Femur (tissue), 1 donor: ENCODE data around the gene SPART.
"Not testable (repeated sequence)": the region's sequence is repeated elsewhere in the genome, so short reads cannot be mapped to it uniquely, and the experiment has no call there.

Source experiments
- DNase-seq: peaks from one replicate; pipeline ENCODE4 v3.0.0-alpha.2; 2017

SPART gene

DNA sequence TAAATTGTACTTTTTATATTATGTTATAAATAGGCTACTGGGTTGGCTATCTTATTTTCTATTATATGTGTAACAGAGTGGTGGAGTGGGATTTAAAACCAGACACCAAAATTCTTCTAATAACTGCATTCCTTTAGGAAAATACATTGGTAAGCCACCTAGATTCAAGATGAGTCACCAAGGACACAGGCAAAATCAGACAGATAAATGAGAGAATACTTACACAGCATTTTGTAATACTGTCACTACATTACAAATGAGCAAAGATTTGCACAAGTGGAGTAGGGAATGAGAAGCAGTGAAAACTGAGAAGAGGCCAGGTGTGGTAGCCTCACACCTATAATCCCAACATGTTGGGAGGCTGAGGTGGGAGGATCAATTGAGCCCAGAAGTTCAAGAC is 6.2 kb upstream of the SPART start:
- no peak for DNase-seq

DNA sequence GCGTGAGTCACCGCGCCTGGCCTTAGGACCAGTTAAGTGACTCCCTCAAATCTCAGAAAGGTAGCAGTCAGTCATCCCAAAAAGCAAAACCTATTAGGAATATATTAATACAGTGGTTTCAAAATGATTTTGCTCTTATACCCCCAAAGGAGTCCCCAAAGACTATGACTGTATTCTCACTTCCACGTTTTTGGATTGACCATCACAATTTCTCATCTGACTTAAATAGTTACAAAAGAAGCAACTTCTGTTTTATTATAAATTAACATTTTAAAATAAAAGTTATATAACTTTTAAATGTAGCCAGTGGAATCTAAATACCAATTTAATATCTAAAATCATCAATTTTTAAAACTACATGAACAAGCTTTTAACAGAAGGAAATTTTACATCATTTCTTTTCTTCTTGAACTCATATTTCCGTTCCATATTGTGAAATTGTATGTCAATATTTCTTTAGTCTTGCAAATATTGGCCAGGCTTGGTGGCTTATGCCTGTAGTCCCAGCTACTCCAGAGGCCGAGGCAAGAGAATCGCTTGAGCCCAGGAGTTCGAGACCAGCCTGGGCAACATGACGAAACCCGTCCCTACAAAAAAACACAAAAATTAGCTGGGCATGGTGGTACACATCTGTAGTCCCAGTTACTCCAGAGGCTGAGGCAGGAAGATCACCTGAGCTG is 1.5 kb upstream of the SPART start:
- no peak for DNase-seq

DNA sequence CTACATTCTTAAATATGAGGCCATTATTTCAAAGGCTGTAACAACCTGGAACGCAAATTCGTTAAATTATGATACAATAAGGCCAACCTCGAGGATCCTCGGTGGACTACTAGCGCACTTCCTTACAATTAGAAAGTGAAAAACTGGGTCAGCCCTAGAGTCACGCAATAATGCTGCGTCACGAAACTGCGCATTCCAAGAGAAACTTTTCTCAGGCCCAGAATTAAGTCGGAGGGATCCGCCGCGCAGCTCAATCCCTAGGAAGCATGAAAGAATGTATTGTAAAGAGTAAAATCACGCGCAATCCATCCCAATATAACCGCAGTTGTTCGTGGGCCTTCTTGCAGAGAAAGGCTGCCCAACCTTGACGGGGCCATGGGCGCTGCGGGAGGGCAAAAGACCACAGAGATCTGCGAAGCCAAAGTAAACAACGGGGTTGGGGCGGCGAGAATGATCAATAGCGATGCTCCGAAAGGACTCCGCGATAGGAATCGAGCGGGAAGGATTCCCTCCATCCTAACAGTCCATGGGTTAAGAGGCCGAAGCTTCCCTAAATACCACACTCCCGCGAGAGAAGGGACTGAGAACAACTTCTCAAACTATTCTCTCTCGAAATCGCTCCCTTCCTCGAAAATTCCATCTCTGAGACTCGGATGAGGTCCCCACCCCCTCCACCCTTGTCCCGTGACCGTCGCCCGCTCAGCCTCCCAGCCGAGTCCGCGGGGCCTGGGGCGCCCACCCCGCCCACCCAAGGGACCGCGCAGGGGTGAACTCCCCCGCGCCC is 564 bp downstream of the SPART start:
- peak; percentile 87 for DNase-seq

DNA sequence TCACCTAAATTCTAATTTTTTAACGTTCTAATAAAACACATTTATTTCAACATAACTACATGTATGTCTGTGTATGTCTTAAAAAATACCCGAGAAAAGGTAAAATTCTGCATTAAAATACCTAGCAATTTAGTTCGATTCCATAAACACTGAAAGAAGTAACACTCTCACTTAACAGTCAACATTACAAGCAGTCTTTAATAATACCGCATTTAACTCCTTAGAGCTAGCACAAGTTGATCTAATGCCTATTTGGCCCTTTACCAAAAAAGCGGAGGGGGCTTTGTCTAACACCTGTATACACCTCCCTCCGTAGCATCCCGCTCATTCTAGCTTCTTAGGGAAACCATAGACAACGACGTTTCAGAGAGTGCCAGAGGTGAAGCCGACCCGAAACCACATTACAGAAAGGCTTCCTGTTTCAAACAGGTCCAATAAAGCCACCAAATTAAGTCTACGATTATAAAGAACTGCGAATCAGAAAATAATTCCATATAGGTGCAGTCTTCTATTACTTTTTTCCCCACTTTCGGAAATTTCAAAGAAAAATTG is 1.2 kb downstream of the SPART start:
- DNase-seq = no peak

DNA sequence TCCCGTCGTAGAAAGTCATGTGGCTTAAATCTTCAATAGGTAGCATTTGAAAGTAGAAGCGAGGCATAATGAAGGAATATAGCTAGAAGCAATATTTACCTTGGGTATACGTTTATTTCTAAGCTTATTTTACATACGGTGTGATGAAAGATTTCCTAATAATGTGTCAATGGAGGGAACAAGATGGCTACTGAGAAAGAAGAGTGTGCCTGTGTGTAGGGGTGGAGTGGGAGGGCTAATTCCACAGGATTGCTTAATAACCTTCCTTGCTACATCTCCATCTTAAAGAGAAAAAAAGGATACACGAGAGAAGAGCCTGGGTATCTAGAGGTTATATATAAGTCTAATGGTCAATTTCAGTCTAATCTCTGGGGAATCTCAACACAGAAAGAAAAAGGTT is 2.0 kb downstream of the SPART start:
- DNase-seq = no peak

DNA sequence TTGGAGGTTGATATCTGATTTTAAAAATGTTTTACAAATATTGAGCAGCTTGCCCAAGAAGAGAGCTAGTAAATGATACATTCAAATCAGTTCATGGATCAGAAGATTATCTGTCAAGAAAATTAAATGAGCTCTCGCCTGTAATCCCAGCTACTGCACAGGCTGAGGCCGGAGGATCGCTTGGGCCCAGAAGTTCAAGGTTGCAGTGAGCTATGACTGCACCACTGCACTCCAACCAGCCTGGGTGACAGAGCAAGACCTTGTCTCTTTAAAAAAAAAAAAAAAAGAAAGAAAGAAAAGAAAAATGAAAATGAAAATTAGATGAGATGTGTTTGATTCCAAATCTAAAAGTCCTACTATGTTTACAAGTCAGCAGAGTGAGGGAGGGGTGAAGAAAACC is 2.4 kb downstream of the SPART start:
- no peak for DNase-seq

DNA sequence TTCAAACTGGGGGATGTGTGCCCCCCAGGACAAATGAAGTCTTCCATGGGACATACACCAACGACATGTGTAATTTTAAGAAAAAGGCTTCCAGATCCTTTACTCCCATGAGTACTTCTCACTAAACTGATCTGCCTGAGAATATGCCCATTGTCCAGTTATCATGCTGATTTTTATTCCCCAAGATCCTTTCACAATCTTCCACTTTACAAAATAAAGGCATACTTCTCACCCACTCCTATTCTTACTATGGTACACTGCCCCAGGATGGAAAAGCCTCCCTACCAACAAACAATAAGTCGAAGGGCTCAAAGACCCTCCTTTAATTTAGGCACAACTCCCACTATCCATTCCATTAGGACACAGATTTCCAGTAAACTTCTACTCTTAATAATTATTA is 3.5 kb downstream of the SPART start:
- DNase-seq = no peak

DNA sequence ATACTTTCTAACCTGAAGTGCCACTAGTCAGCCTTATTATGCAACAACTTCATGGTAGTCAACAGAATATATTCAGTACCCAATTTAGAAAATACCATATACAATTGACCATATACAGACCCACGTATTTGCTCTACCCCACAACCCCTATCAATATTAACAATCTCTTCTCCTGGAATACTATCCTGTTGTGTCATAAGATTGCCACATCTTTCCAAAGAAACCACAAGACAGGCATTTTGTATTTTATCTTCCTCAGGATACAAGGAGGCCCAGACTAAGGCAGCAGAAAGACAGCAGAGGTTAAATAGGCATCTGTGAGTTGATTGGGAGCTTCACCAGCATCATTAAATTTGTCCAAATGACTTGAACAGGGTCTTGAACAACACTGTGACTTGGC is 4.5 kb downstream of the SPART start:
- no peak for DNase-seq

DNA sequence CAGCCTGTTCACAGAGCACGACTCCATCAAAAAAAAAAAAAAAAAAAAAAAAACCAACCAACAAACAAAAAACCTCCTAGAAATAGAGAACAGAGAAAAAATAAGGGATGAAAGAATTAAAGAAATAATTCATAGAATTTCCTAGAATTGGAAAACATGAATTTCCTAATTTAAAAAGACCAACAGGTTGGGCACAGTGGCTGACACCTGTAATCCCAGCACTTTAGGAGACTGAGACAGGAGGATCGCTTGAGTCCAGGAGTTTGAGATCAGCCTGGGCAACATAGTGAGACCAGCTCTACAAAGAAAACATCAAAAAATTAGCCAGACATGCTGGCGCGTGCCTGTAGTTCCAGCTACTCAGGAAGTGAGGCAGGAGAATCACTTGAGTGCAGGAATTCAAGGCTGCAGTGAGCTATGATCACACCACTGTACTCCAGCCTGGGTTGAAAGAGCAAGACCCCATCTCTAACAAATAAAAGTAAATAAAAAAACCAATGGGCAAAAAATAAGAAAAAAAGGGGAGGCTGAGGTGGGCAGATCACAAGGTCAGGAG is 6.5 kb downstream of the SPART start:
- no peak for DNase-seq

DNA sequence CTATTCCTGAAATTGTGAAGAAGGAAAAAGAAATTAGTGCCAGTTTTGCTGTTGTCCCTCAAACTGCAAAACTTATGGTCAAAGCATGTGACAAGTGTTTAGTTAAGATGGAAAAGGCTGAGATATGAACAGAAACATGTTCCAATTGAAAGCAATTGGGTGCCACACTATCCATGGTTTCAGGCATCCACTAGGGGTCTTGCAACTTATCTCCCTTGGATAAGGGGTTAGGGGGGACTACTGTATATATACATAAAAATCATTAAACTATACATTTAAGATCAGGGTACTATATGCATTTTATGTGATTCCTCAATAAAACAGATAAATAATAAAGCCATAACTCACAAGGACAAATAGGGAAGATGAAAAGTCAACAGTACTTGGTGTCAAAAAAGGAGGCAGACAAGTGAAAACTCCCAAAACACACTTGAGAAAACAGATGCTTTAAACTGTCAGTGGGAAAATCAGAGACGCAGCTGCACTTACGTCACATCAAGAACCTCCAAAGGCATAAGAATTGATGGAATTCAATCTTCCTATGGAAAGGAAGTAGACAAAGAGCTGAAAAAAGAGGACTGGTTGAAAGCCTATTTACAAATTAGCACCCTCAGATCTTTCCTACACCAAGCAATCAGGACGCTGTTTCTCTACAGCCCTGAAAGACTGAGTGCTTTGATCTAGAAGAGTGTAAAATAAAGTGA is 8.1 kb downstream of the SPART start:
- no peak for DNase-seq

DNA sequence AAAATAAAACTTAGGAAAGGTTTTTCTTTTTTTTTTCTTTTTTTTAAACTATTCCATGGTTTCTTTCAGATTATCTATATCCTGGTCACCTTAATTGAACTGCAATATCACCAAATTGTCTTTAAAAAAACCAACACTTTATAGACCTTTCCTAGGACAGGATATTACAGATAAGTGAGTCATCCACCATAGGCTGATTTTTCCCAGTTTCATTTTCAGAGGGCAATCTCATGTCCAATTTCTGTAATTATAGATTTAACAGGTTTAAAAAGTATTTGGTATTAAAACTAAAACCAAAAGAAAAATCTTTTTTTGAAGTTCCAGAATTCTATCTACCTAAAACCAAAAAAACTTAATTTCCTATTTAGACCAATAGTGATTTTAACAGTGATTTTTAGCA is 13.2 kb downstream of the SPART start:
- DNase-seq = no peak

DNA sequence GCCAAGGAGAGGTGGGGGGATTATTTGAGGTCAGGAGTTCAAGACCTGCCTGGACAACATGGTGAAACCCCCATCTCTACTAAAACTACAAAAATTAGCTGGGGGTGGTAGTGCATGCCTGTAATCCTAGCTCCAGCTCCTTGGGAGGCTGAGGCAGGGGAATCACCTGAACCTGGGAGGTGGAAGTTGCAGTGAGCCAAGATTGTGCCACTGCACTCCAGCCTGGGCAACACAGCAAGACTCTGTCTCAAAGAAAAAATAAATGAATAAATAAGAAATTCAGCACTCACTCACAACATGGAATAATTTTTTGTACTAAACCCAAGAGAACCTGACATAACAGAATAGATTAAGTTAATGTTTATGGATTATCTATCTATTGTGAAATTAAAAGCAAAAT is 13.9 kb downstream of the SPART start:
- DNase-seq = not testable (repeated sequence)

DNA sequence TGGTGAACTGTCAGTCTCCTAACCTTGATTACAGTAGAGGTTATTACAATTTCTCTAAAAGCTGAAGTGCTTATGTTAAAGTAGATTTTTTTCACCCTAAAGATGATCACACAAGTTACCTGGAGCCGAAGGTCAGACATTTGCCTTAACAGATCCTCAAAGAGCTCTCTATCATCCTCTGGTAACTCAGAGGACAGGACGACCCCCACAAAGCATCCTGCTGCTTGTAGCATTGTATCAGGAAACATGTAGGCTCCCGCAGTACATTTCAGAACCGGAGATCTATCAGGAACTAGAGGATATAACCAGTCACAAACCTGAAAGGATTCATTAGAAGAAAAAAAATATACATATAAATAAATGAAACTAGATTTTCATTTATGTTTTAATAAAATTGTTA is 14.9 kb downstream of the SPART start:
- no peak for DNase-seq

DNA sequence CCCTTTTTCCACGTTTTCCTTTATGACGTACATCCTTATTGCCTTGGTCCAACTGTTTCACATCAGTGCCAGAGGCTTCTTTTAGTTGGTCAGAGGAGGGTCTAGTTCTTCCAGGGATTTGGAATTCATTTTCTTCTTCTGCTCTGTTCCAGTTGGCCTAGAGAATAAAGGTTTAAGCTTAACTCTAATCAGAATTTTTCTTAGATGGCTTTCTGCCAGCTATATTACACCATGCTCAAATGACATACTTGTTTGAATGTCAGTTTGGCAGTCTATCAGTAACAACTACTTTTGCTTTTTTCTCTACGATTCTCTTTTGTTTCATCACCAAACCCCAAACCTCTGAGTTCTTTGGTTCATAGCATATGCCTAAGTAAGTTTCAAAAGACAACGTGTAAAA is 16.8 kb downstream of the SPART start:
- DNase-seq = no peak

DNA sequence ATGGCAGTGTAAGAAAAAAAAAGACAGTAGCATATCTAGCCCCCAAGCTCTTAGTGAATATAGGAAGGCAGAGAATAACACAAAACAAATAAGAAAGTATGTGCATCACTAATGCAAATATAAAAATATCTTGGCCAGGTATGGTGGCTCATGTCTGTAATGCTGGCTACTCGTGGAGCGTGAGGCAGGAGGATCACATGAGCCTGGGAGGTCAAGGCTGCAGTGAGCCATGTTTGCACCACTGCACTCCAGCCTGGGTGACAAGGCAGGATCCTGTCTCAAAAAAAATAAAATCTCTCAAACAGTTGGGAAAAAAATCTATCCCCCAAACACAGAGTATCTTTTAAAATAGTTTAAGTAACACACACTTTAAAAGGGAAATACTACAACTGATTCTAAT is 17.4 kb downstream of the SPART start:
- DNase-seq = no peak

DNA sequence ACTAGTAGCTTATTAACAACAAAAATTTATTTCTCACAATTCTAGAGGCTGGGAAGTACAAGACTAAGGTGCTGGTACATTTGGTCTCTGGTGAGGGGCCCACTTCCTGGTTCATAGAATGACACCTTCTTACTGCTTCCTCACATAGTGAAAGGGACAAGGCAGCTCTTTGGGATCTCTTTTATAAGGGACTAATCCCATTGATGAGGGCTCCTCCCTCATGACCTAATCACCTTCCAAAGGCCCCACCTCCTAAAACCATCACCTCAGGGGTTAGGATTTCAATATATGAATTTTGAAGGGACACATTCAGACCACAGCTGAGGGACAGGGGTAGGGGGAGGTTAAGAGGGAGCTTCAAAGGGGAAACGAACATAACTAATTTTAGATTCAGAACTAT is 20.3 kb downstream of the SPART start:
- no peak for DNase-seq

DNA sequence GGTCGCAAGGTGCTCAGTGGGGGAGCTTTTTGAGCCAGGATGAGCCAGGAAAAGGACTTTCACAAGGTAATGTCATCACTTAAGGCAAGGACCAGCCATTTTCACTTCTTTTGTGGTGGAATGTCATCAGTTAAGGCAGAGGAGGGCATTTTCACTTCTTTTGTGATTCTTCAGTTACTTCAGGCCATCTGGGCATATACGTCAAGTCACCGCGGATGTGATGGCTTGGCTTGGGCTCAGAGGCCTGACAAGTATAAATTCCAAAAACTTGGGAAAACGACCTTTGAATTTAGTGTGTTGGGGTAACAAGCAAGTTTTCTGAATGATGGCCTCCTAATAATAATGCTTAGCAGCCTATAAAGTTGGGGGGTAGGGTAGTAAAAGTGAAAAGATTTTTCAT is 21.3 kb downstream of the SPART start:
- DNase-seq = not testable (repeated sequence)

DNA sequence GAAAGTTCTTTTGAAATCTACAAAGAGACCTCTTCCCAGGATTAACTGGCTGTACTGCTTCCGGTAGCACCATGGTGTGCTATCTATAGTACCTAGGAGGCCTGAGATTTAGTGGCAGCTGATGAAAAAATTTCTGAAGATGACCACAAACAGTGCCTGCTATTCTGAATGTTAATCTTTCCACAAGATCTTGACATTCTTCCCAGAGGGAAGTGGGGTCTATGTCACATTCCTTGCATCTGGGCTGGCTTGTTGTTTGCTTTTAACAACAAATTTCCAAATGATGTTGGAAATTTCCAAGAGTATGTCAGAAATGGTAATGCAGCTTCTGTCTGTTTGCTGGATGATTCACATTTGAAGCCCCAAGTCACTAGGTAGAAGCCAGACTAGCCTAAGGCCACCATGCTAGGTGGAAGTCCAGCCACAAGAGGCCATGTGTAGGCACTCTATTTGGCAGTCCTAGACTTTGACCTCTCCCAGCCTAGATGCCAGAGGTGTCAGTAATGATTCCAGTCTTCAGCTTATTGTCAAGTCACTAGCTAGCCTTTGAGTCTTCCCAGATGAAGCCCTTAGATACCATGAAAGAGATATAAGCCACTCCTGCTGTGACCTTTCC is 22.1 kb downstream of the SPART start:
- no peak for DNase-seq

DNA sequence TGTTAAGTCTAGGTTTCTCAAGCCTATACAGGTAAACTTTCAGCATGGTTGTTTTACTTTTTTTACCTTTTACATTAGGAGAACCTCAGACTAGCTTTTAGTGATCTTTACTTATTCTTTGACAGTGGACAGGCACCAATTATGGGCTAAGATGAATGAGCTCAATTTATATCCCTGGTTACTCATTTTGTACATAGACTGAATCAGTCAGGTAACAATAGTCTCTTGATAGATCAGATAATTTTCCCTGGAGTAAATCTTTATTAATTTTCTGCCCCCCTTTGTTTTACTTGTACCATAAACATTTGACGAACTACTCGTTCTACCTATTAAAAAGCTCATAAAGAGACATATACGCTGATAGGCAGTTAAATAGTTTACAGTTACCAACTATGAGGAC is 22.8 kb downstream of the SPART start:
- no peak for DNase-seq

DNA sequence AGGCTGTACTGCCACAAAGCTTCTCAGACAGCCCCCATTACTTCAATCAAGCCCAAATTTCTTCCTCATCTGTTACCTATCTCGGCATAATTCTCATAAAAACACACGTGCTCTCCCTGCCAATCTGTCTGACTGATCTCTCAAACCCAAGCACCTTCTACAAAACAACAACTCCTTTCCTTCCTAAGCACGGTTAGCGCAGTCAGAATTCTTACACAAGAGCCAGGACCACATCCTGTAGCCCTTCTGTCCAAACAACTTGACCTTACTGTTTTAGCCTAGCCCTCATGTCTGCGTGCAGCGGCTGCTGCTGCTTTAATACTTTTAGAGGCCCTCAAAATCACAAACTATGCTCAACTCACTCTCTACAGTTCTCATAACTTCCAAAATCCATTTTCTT is 26.4 kb downstream of the SPART start:
- not testable (repeated sequence) for DNase-seq

DNA sequence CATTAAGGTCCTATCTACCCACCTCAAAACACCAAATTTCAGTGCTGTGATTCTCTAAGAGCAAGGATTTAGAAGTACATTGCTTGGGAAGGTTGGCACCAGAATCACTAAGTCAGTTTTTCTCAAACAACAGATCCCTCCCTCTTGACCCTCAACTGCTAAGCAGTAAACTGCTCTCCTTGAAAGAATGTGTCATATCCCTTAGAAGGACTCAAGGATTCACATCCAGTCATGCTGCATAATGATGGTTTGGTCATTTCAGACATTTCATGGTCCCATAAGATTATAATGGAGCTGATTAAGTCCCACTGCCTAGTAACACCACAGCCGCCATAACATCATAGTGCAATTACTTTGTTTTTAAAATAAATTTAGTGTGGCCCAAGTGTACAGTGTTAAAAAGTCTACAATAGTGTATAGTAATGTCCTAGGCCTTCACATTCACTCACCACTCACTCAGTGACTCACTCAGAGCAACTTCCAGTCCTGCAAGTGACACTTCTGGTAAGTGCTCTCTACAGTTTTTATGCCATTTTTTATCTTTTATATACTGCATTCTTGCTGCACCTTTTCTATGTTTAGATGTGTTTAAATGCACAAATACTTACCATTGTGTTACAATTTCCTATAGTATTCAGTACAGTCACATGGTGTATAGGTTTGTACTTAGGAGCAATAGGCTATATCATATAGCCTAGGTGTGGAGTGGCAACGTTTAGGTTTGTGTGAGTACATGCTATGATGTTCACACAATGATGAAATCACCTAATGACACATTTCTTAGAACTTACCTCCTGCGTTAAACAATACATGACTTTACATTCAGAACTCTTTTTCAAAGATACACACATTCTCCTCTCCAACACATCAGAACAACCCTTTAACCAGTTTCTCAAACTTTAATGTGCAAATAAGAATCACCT is 32.9 kb downstream of the SPART start:
- DNase-seq = no peak
